Thoracic aorta (tissue), 2 donors: ENCODE data around the gene SSH2. TPM values are rescaled to one million over a fixed set of nuclear protein-coding genes. Genes with fewer than 3 reads are reported as not detected.

ENCODE experiments used
- ATAC-seq: fragments of 150-250 bp; one replicate; pipeline ENCODE4 v1.8.0; 2017; ENCODE audit warnings: low read depth; ENCODE audit not compliant: insufficient number of reproducible peaks, low FRiP score
- DNase-seq: peaks from one replicate; pipeline ENCODE4 v3.0.0-alpha.2; 2020; ENCODE audit warnings: low spot score
- H3K27ac ChIP-seq, 2 donors: fragments of 200-600 bp; sonication (generic); 1 replicate in 1 of 2; 2 replicates in 1 of 2; pipeline ENCODE4 v1.5.1; 2016; ENCODE audit warnings: mild to moderate bottlenecking in 2 of 2, moderate library complexity in 2 of 2
- H3K27me3 ChIP-seq: fragments of 200-600 bp; sonication (generic); replicated peaks from 2 replicates; pipeline ENCODE4 v1.6.0; 2016; ENCODE audit warnings: mild to moderate bottlenecking; ENCODE audit not compliant: insufficient read depth
- H3K36me3 ChIP-seq: fragments of 200-600 bp; sonication (generic); one replicate; pipeline ENCODE4 v1.5.1; 2016
- H3K4me1 ChIP-seq, 2 donors: fragments of 200-600 bp; sonication (generic); 1 replicate in 1 of 2; 2 replicates in 1 of 2; pipeline versions ENCODE4 v1.5.1 to v1.6.0; 2016; ENCODE audit warnings: low read depth in 2 of 2, mild to moderate bottlenecking in 1 of 2; ENCODE audit not compliant: control insufficient read depth in 1 of 2
- H3K4me3 ChIP-seq: fragments of 200-600 bp; sonication (generic); 2 replicates; pipeline ENCODE4 v1.5.1; 2016; ENCODE audit warnings: mild to moderate bottlenecking
- H3K9me3 ChIP-seq: fragments of 200-600 bp; sonication (generic); 2 replicates; pipeline ENCODE4 v1.5.1; 2016
- total RNA-seq, 2 donors: library from RNA; depleted of rRNA; stranded (reverse); fragments of >200 nt; gene quantifications; one replicate each; pipeline versions ENCODE4 v1.1.0 to v1.2.3, GENCODE V29; 2016
- TF ChIP-seq, protein P1 (sequence below): fragments of 200-600 bp; sonication (generic); IDR thresholded peaks from one replicate; pipeline ENCODE4 v1.5.1; 2019; ENCODE audit warnings: antibody characterized with exemption

SSH2 gene
- total RNA-seq, 2 donors from 2014 or later, result 31.5 to 33.2 TPM

DNA sequence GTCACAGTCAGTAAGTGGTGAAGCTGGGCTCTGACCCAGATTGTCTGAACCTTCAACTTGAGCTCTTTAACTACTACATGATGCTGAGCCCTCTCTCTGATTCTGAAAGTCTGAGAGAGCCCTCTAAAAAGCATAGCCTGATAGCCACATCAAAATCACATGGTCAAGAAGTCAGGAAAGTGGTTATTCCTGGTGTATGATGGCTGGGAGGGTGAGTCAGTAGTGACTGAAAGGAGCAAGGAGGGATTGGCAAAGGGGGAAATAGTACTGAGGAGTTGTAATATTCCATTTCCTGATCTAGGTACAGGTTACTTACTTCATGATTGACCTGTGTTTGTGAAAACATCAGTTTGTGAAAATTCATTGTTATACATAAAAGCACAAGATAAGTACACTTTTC is 89.1 kb downstream of the SSH2 start:
- DNase-seq, result no peak

DNA sequence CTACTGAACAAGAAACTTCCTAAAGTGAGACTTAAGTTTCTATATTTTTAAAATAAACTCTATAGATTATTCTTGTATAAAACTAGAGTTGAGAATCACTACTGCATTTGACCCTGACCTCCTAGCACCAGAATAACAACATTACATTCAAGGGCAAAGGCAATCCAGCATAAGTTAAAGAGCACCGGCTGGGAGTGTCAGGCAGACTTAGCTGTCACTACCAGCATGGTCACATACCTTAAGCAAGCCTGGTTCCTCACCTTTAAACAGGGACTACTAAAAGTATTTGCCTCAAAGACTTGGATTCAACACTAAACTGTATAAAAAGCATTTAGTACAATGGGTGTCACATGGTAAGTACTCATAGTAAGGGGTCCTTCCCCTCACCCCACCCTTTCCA is 90.4 kb downstream of the SSH2 start:
- Histone ChIP-seq H3K4me3 (no peak overlapping the region), H3K27me3 (no peaks in the 10 kb centered on the region), H3K27ac (no peak overlapping the region), H3K4me1 (peaks cover 2 to 8% of the 10 kb centered on the region in 2 donors), H3K36me3 (no peaks in the 10 kb centered on the region), H3K9me3 (no peaks in the 10 kb centered on the region)
- TF ChIP-seq, protein P1, sequence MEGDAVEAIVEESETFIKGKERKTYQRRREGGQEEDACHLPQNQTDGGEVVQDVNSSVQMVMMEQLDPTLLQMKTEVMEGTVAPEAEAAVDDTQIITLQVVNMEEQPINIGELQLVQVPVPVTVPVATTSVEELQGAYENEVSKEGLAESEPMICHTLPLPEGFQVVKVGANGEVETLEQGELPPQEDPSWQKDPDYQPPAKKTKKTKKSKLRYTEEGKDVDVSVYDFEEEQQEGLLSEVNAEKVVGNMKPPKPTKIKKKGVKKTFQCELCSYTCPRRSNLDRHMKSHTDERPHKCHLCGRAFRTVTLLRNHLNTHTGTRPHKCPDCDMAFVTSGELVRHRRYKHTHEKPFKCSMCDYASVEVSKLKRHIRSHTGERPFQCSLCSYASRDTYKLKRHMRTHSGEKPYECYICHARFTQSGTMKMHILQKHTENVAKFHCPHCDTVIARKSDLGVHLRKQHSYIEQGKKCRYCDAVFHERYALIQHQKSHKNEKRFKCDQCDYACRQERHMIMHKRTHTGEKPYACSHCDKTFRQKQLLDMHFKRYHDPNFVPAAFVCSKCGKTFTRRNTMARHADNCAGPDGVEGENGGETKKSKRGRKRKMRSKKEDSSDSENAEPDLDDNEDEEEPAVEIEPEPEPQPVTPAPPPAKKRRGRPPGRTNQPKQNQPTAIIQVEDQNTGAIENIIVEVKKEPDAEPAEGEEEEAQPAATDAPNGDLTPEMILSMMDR, result no peak
- no peak for DNase-seq
- no peak for ATAC-seq

More for the DNA sequence above, 89.1 kb downstream of the SSH2 start:
- Histone ChIP-seq H3K36me3 (no peaks in the 10 kb centered on the region), H3K9me3 (no peaks in the 10 kb centered on the region), H3K27ac (no peak overlapping the region), H3K4me1 (peaks cover 2 to 8% of the 10 kb centered on the region in 2 donors), H3K4me3 (no peak overlapping the region), H3K27me3 (no peaks in the 10 kb centered on the region)
- TF ChIP-seq, protein P1, result no peak
- ATAC-seq, result peak; percentile 84

DNA sequence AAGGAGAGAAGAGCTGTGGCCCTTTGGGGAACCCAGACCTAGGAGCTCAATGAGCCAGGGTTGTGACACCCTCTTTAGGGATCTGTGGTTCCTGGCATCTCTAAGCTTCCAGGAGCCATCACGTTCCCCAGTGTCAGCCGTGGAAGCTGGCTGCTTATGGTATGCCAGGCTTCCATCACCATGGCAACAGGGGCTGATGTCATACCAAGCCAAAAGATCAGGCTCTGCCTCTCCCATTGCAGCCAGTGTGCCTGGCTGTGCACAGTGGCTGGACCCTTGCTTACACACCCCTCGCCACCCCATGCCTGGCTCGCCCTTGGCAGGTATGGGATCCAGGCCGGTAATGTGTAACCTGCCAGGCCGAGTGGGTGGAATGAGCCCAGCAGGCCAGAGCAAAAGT is 91.1 kb downstream of the SSH2 start:
- ATAC-seq, result no peak
- peaks cover 2 to 8% of the 10 kb centered on the region in 2 donors for H3K4me1 ChIP-seq
- TF ChIP-seq, protein P1, result no peak
- no peaks in the 10 kb centered on the region for H3K9me3 ChIP-seq
- no peaks in the 10 kb centered on the region for H3K36me3 ChIP-seq
- H3K4me3 ChIP-seq, result no peak overlapping the region
- no peaks in the 10 kb centered on the region for H3K27me3 ChIP-seq
- no peak for DNase-seq
- no peak overlapping the region for H3K27ac ChIP-seq

DNA sequence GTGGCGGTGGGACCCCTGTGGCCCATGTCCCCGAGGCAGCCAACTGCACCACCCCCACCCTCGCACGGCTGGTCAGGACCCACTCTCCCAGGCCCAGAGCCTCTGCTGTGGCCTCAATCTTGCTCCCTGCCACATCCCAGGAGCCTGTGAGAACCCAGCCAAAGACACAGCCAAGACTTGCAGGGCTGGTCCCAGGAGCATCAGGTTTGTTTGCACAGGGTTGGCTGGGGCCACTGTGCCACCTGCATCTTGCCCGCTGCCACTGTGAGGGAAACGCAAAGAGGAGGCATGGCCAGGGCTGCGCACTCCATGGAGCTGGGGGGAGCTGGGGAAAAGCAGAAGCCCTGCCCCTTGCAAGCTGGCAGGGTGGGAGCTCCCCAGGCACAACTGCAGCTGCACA is 92.5 kb downstream of the SSH2 start:
- TF ChIP-seq, protein P1, result no peak
- ATAC-seq, result no peak
- H3K27me3 ChIP-seq, result no peaks in the 10 kb centered on the region
- H3K27ac ChIP-seq, result no peak overlapping the region
- no peaks in the 10 kb centered on the region for H3K36me3 ChIP-seq
- DNase-seq, result no peak
- no peak overlapping the region for H3K4me3 ChIP-seq
- no peaks in the 10 kb centered on the region for H3K9me3 ChIP-seq
- peaks cover 2 to 8% of the 10 kb centered on the region in 2 donors for H3K4me1 ChIP-seq

DNA sequence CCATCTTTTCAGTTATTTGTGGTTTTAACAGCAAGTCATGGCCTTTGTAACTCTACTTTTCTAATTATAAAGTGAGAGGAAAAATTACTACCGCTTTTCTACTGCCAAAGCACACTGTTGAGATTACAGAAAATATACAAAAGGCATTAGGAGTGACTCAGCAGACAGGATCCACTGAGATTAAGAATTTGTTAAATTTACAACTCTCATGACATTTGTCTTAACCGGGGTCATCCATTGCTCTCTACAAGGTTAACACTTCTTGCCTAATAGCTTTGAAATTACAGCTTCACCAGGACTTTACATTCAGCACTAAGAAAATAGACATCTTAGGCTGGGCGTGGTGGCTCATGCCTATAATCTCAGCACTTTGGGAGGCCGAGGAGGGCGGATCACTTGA is 93.4 kb downstream of the SSH2 start:
- Histone ChIP-seq H3K27ac (no peak overlapping the region), H3K4me1 (peaks cover 2 to 8% of the 10 kb centered on the region in 2 donors), H3K4me3 (no peak overlapping the region), H3K36me3 (no peaks in the 10 kb centered on the region), H3K27me3 (no peaks in the 10 kb centered on the region), H3K9me3 (no peaks in the 10 kb centered on the region)
- DNase-seq, result no peak
- TF ChIP-seq, protein P1, result no peak
- no peak for ATAC-seq
